GM23338 (cell line): Measurements from ENCODE around the gene BLM. TPM values are rescaled to one million over a fixed set of nuclear protein-coding genes. Genes with fewer than 3 reads are reported as not detected.

Source experiments
- ATAC-seq: fragments of 200-7000 bp; cut with Tn5 transposase; 3 replicates; pipeline ENCODE4 v1.9.1; 2020
- DNase-seq: peaks from one replicate; pipeline ENCODE4 v3.0.0-alpha.2; 2015; ENCODE audit warnings: low spot score
- H2AFZ ChIP-seq: fragments of 200-600 bp; sonication (generic); 2 replicates; pipeline ENCODE4 v1.8.0; 2016; ENCODE audit warnings: antibody characterized with exemption, mild to moderate bottlenecking, moderate library complexity
- H3F3A ChIP-seq: fragments of 200-600 bp; sonication (generic); replicated peaks from 2 replicates; pipeline ENCODE4 v1.8.0; 2017; ENCODE audit warnings: antibody characterized with exemption, mixed run types, low read depth
- H3K27ac ChIP-seq: fragments of 200-600 bp; sonication (generic); 2 replicates; pipeline ENCODE4 v1.6.1; 2016; ENCODE audit warnings: low read depth
- H3K27me3 ChIP-seq: fragments of 200-600 bp; sonication (generic); 2 replicates; pipeline ENCODE4 v1.8.0; 2016; ENCODE audit warnings: mild to moderate bottlenecking, mixed run types, moderate library complexity; ENCODE audit not compliant: insufficient read depth
- H3K36me3 ChIP-seq: fragments of 200-600 bp; sonication (generic); 2 replicates; pipeline ENCODE4 v1.8.0; 2016; ENCODE audit warnings: mild to moderate bottlenecking; ENCODE audit not compliant: insufficient read depth
- H3K4me1 ChIP-seq: fragments of 200-600 bp; sonication (generic); 2 replicates; pipeline ENCODE4 v1.8.0; 2016; ENCODE audit warnings: mild to moderate bottlenecking, moderate library complexity; ENCODE audit not compliant: insufficient read depth
- H3K4me2 ChIP-seq: fragments of 200-600 bp; sonication (generic); 2 replicates; pipeline ENCODE4 v1.7.1; 2017; ENCODE audit warnings: mixed run types
- H3K4me3 ChIP-seq: fragments of 200-600 bp; sonication (generic); 2 replicates; pipeline ENCODE4 v1.6.1; 2016; ENCODE audit warnings: mixed run types
- H3K79me2 ChIP-seq: fragments of 200-600 bp; sonication (generic); replicated peaks from 2 replicates; pipeline ENCODE4 v1.8.0; 2017; ENCODE audit warnings: mild to moderate bottlenecking; ENCODE audit not compliant: insufficient read depth
- H3K9me2 ChIP-seq: fragments of 200-600 bp; sonication (generic); 2 replicates; pipeline ENCODE4 v1.8.0; 2017; ENCODE audit not compliant: insufficient read depth
- H4K20me1 ChIP-seq: fragments of 200-600 bp; sonication (generic); replicated peaks from 2 replicates; pipeline ENCODE4 v1.8.0; 2017; ENCODE audit warnings: mild to moderate bottlenecking; ENCODE audit not compliant: insufficient read depth
- H3K27ac Mint-ChIP-seq: 2 replicates; pipeline ENCODE4 v1.8.0; 2020; ENCODE audit warnings: inconsistent platforms, mild to moderate bottlenecking, moderate library complexity, mixed read lengths
- H3K27me3 Mint-ChIP-seq: 3 replicates; pipeline ENCODE4 v1.8.0; 2022; ENCODE audit warnings: low read depth, mild to moderate bottlenecking, moderate library complexity, mixed read lengths, inconsistent platforms; ENCODE audit not compliant: insufficient read depth, poor library complexity
- H3K36me3 Mint-ChIP-seq: 3 replicates; pipeline ENCODE4 v1.8.0; 2021; ENCODE audit warnings: low read depth, mild to moderate bottlenecking, inconsistent platforms, moderate library complexity, mixed read lengths
- H3K4me1 Mint-ChIP-seq: 3 replicates; pipeline ENCODE4 v1.8.0; 2020; ENCODE audit warnings: mild to moderate bottlenecking, inconsistent platforms, mixed read lengths
- H3K4me3 Mint-ChIP-seq: 3 replicates; pipeline ENCODE4 v1.8.0; 2021; ENCODE audit warnings: moderate library complexity, mild to moderate bottlenecking, inconsistent platforms, mixed read lengths
- H3K9me3 Mint-ChIP-seq: 3 replicates; pipeline ENCODE4 v1.8.0; 2020; ENCODE audit warnings: moderate library complexity, mild to moderate bottlenecking, inconsistent platforms, mixed read lengths
- CREB1 ChIP-seq: fragments of 250-450 bp; sonication (Bioruptor Pico); IDR thresholded peaks from 2 replicates; pipeline ENCODE4 v1.5.0; 2020; ENCODE audit warnings: low read depth, mild to moderate bottlenecking, moderate library complexity
- EZH2 ChIP-seq: fragments of 200-600 bp; sonication (generic); IDR thresholded peaks from one replicate; pipeline ENCODE4 v1.8.0; 2017; ENCODE audit warnings: antibody characterized with exemption, mild to moderate bottlenecking, low read depth; ENCODE audit not compliant: unreplicated experiment
- EZH2phosphoT487 ChIP-seq: fragments of 200-600 bp; sonication (generic); IDR thresholded peaks from one replicate; pipeline ENCODE4 v1.8.1; 2018; ENCODE audit warnings: antibody characterized with exemption; ENCODE audit not compliant: unreplicated experiment
- JUNB ChIP-seq: IDR thresholded peaks from one replicate; pipeline ENCODE4 v1.6.1; 2016; ENCODE audit warnings: antibody characterized with exemption; ENCODE audit not compliant: unreplicated experiment
- NANOG ChIP-seq: IDR thresholded peaks from 2 replicates; pipeline ENCODE4 v1.6.1; 2016; ENCODE audit warnings: antibody characterized with exemption, borderline replicate concordance
- POLR2AphosphoS5 ChIP-seq: IDR thresholded peaks from 2 replicates; pipeline ENCODE4 v1.6.1; 2016; ENCODE audit warnings: antibody characterized with exemption, low read depth
- REST ChIP-seq: IDR thresholded peaks from one replicate; pipeline ENCODE4 v1.6.1; 2018; ENCODE audit warnings: antibody characterized with exemption; ENCODE audit not compliant: unreplicated experiment
- STAT1 ChIP-seq: IDR thresholded peaks from one replicate; pipeline ENCODE4 v1.6.1; 2016; ENCODE audit warnings: antibody characterized with exemption; ENCODE audit not compliant: unreplicated experiment
- ZNF114 ChIP-seq: fragments of 250-450 bp; sonication (Bioruptor Pico); IDR thresholded peaks from 2 replicates; pipeline ENCODE4 v1.5.0; 2020; ENCODE audit warnings: mild to moderate bottlenecking, moderate library complexity
- ZNF331 ChIP-seq: fragments of 250-450 bp; sonication (Bioruptor Pico); IDR thresholded peaks from 2 replicates; pipeline ENCODE4 v1.5.0; 2020; ENCODE audit warnings: low read depth, mild to moderate bottlenecking, moderate library complexity
- polyA plus RNA-seq: library from polyadenylated mRNA; unstranded; fragments of >200 nt; fragmentation: Nextera tagmentation; extraction: Ambion mirVana; gene quantifications from 2 replicates; pipeline ENCODE4 v1.2.1, GENCODE V29; 2016
- total RNA-seq: library from RNA; depleted of rRNA; stranded (reverse); fragments of >200 nt; shearing (Covaris generic); gene quantifications from 2 replicates; pipeline ENCODE4 v1.2.3, GENCODE V29; 2014
- TF ChIP-seq, protein P1 (sequence below): IDR thresholded peaks from 2 replicates; pipeline ENCODE4 v1.6.1; 2016; ENCODE audit warnings: antibody characterized with exemption
- TF ChIP-seq, protein P2 (sequence below): fragments of 250-450 bp; sonication (Bioruptor Pico); IDR thresholded peaks from 2 replicates; pipeline ENCODE4 v1.5.0; 2020; ENCODE audit warnings: mild to moderate bottlenecking, moderate library complexity
- TF ChIP-seq, protein P3 (sequence below), 2 experiments: fragments of 200-600 bp in 1 of 2; sonication (generic) in 1 of 2; conservative IDR thresholded peaks; 2 replicates each; pipeline versions ENCODE4 v1.5.1 to v1.6.1; 2016 to 2017; ENCODE audit warnings: antibody characterized with exemption in 2 of 2, low read depth in 2 of 2, mild to moderate bottlenecking in 2 of 2, moderate library complexity in 1 of 2

The BLM gene
- total and polyA plus RNA-seq, 2 experiments from 2014 or later, result 43.1 to 43.3 TPM

- no peaks in the 10 kb centered on the region for H3K36me3 ChIP-seq
- no peaks in the 10 kb centered on the region for H3F3A ChIP-seq
- H3K4me3 ChIP-seq, result no peak overlapping the region
- no peak overlapping the region for H3K4me2 ChIP-seq
- H4K20me1 ChIP-seq, result no peaks in the 10 kb centered on the region
- no peaks in the 10 kb centered on the region for H3K9me2 ChIP-seq
- no peak for ATAC-seq
- Mint-ChIP-seq H3K9me3 (no peaks in the 10 kb centered on the region), H3K36me3 (peaks cover 5% of the 10 kb centered on the region; the same call in 1 of the 3 replicates), H3K4me1 (no peaks in the 10 kb centered on the region; the same call in 2 of the 3 replicates), H3K27me3 (peaks cover 10% of the 10 kb centered on the region), H3K27ac (no peak overlapping the region), H3K4me3 (no peak overlapping the region)
- no peak for DNase-seq
- H2AFZ ChIP-seq, result no peak overlapping the region
- H3K27ac ChIP-seq, result no peak overlapping the region
- TF ChIP-seq ZNF114 (CRISPR knock-in tag) (no peak), POLR2AphosphoS5 (no peak), REST (no peak), EZH2phosphoT487 (no peak), ZNF331 (CRISPR knock-in tag) (no peak), CREB1 (CRISPR knock-in tag) (no peak), JUNB (no peak), STAT1 (no peak), NANOG (no peak), EZH2 (no peak)
- TF ChIP-seq, protein P1, sequence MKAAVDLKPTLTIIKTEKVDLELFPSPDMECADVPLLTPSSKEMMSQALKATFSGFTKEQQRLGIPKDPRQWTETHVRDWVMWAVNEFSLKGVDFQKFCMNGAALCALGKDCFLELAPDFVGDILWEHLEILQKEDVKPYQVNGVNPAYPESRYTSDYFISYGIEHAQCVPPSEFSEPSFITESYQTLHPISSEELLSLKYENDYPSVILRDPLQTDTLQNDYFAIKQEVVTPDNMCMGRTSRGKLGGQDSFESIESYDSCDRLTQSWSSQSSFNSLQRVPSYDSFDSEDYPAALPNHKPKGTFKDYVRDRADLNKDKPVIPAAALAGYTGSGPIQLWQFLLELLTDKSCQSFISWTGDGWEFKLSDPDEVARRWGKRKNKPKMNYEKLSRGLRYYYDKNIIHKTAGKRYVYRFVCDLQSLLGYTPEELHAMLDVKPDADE, result no peak
- TF ChIP-seq, protein P2, sequence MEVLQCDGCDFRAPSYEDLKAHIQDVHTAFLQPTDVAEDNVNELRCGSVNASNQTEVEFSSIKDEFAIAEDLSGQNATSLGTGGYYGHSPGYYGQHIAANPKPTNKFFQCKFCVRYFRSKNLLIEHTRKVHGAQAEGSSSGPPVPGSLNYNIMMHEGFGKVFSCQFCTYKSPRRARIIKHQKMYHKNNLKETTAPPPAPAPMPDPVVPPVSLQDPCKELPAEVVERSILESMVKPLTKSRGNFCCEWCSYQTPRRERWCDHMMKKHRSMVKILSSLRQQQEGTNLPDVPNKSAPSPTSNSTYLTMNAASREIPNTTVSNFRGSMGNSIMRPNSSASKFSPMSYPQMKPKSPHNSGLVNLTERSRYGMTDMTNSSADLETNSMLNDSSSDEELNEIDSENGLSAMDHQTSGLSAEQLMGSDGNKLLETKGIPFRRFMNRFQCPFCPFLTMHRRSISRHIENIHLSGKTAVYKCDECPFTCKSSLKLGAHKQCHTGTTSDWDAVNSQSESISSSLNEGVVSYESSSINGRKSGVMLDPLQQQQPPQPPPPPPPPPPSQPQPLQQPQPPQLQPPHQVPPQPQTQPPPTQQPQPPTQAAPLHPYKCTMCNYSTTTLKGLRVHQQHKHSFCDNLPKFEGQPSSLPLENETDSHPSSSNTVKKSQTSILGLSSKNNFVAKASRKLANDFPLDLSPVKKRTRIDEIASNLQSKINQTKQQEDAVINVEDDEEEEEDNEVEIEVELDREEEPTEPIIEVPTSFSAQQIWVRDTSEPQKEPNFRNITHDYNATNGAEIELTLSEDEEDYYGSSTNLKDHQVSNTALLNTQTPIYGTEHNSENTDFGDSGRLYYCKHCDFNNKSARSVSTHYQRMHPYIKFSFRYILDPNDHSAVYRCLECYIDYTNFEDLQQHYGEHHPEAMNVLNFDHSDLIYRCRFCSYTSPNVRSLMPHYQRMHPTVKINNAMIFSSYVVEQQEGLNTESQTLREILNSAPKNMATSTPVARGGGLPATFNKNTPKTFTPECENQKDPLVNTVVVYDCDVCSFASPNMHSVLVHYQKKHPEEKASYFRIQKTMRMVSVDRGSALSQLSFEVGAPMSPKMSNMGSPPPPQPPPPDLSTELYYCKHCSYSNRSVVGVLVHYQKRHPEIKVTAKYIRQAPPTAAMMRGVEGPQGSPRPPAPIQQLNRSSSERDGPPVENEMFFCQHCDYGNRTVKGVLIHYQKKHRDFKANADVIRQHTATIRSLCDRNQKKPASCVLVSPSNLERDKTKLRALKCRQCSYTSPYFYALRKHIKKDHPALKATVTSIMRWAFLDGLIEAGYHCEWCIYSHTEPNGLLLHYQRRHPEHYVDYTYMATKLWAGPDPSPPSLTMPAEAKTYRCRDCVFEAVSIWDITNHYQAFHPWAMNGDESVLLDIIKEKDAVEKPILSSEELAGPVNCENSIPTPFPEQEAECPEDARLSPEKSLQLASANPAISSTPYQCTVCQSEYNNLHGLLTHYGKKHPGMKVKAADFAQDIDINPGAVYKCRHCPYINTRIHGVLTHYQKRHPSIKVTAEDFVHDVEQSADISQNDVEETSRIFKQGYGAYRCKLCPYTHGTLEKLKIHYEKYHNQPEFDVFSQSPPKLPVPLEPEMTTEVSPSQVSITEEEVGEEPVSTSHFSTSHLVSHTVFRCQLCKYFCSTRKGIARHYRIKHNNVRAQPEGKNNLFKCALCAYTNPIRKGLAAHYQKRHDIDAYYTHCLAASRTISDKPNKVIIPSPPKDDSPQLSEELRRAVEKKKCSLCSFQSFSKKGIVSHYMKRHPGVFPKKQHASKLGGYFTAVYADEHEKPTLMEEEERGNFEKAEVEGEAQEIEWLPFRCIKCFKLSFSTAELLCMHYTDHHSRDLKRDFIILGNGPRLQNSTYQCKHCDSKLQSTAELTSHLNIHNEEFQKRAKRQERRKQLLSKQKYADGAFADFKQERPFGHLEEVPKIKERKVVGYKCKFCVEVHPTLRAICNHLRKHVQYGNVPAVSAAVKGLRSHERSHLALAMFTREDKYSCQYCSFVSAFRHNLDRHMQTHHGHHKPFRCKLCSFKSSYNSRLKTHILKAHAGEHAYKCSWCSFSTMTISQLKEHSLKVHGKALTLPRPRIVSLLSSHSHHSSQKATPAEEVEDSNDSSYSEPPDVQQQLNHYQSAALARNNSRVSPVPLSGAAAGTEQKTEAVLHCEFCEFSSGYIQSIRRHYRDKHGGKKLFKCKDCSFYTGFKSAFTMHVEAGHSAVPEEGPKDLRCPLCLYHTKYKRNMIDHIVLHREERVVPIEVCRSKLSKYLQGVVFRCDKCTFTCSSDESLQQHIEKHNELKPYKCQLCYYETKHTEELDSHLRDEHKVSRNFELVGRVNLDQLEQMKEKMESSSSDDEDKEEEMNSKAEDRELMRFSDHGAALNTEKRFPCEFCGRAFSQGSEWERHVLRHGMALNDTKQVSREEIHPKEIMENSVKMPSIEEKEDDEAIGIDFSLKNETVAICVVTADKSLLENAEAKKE, result no peak
- TF ChIP-seq, protein P3, sequence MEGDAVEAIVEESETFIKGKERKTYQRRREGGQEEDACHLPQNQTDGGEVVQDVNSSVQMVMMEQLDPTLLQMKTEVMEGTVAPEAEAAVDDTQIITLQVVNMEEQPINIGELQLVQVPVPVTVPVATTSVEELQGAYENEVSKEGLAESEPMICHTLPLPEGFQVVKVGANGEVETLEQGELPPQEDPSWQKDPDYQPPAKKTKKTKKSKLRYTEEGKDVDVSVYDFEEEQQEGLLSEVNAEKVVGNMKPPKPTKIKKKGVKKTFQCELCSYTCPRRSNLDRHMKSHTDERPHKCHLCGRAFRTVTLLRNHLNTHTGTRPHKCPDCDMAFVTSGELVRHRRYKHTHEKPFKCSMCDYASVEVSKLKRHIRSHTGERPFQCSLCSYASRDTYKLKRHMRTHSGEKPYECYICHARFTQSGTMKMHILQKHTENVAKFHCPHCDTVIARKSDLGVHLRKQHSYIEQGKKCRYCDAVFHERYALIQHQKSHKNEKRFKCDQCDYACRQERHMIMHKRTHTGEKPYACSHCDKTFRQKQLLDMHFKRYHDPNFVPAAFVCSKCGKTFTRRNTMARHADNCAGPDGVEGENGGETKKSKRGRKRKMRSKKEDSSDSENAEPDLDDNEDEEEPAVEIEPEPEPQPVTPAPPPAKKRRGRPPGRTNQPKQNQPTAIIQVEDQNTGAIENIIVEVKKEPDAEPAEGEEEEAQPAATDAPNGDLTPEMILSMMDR (conservative IDR thresholded peaks at IDR 0.05; ENCODE audit: low read depth in 2 of 2), result no peak
- H3K4me1 ChIP-seq, result no peaks in the 10 kb centered on the region
- H3K27me3 ChIP-seq, result no peaks in the 10 kb centered on the region
- H3K79me2 ChIP-seq, result no peaks in the 10 kb centered on the region
Measured at GRCh38 chr15:90701048-90701447, 16.1 kb upstream of the BLM start.
